ENCODE results near the gene BEST1. TPM values are rescaled to one million over a fixed set of nuclear protein-coding genes. Genes with fewer than 3 reads are reported as not detected.

BEST1 gene
- total and polyA plus RNA-seq, 2 of the 13 experiments (the other 11 are each of a cell fraction or from before 2014, with no cell fraction given) = 0.09 to 0.65 TPM

- TF ChIP-seq SKIL (CRISPR knock-in tag; IDR thresholded peaks at IDR 0.05; ENCODE audit: borderline replicate concordance) = no peak
- TF ChIP-seq ZBTB7B (CRISPR knock-in tag; IDR thresholded peaks at IDR 0.05) = no peak
- TF ChIP-seq NAIF1 (CRISPR knock-in tag; IDR thresholded peaks at IDR 0.05; ENCODE audit: borderline replicate concordance) = no peak
- TF ChIP-seq SRSF1 (optimal IDR thresholded peaks at IDR 0.05; ENCODE audit: low read depth, low read length) = no peak
- no peak for TF ChIP-seq ZNF850 (CRISPR knock-in tag; conservative IDR thresholded peaks at IDR 0.05)
- TF ChIP-seq PATZ1 (CRISPR knock-in tag; IDR thresholded peaks at IDR 0.05) = peak; percentile 10; the same call in 1 of the 2 replicates
- no peak for TF ChIP-seq CHD2 (IDR thresholded peaks at IDR 0.05; ENCODE audit: low read depth, low read length)
- TF ChIP-seq ISL2 (CRISPR knock-in tag; IDR thresholded peaks at IDR 0.05) = peak; percentile 41; the same call in 1 of the 2 replicates
- 0 out of 2 replicates have a peak, but pooled peaks have one; percentile 27 for TF ChIP-seq CSRNP1 (CRISPR knock-in tag; IDR thresholded peaks at IDR 0.05)
- no peak for TF ChIP-seq PHB2 (IDR thresholded peaks at IDR 0.05; ENCODE audit: partially characterized antibody)
- TF ChIP-seq GATA4 (IDR thresholded peaks at IDR 0.05; ENCODE audit: borderline replicate concordance, low read depth) = no peak
- no peak for TF ChIP-seq POGK (CRISPR knock-in tag; conservative IDR thresholded peaks at IDR 0.05)
- TF ChIP-seq ARNT2 (CRISPR knock-in tag; IDR thresholded peaks at IDR 0.05; ENCODE audit: low read depth) = peak; percentile 29; the same call in 1 of the 2 replicates
- TF ChIP-seq REL (CRISPR knock-in tag; conservative IDR thresholded peaks at IDR 0.05) = no peak
- no peak for TF ChIP-seq USF2 (IDR thresholded peaks at IDR 0.05; ENCODE audit: low read depth, low read length)
- TF ChIP-seq USF2 (CRISPR knock-in tag; IDR thresholded peaks at IDR 0.05; ENCODE audit: borderline replicate concordance) = no peak
- TF ChIP-seq SPEN (CRISPR knock-in tag; IDR thresholded peaks at IDR 0.05; ENCODE audit: low read depth) = no peak
- no peak for TF ChIP-seq XBP1 (CRISPR knock-in tag; IDR thresholded peaks at IDR 0.05)
- no peak for TF ChIP-seq CREBL2 (CRISPR knock-in tag; IDR thresholded peaks at IDR 0.05; ENCODE audit: borderline replicate concordance)
These were observed 11.5 kb downstream of the BEST1 start (continued) for GRCh38 chr11:61961570-61962212.
